ENCODE measurements around the gene LYRM1.

DNA sequence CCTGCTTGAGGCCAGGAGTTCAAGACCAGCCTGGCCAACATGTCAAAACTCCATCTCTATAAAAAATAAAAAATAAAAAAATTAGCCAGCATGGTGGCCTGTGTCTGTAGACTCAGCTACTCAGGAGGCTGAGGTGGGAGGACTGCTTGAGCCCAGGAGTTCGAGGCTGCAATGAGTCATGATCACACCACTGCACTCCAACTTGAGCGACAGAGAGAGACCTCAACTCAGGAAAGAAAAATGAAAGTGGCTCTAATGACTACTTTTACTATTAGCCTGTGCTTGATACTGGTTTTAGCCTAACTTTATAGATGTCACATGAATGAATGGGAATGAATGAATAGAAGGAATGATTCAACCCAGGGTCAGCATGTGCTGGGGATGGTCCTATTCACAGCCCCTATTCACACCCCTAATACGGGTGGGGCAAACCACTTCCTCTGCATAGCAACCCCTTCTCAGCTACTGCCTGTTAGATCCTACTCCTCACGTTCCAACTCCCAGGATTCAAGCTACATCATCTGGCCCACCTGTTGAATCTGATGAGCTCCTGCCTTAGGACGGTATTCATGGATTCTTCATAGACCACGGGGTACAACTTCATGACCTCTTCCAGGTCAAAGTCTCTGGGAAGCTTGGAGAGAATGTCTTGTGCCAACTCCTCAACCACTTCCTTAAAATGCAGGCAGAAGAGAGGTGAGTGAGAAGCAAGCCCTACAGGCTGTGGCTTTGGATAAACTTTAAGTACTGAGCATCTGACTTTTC is 40.5 kb downstream of the LYRM1 start:
- no peak for TF ChIP-seq EZH2 (IDR thresholded peaks at IDR 0.05)
- no peak for TF ChIP-seq POLR2AphosphoS5 (IDR thresholded peaks at IDR 0.05; ENCODE audit: borderline replicate concordance, low read depth, low read length)
- TF ChIP-seq FOXP2 (optimal IDR thresholded peaks at IDR 0.05; ENCODE audit: control extremely low read depth, extremely low read length, insufficient read depth), result no peak
